Inferior parietal cortex (tissue), 1 donor: Measurements from ENCODE around the gene TNIP2.
"Not testable (repeated sequence)": the region's sequence is repeated elsewhere in the genome, so short reads cannot be mapped to it uniquely, and the experiment has no call there.

ENCODE experiments used
- DNase-seq: peaks from one replicate; pipeline ENCODE4 v3.0.0-alpha.2; 2016; ENCODE audit errors: extremely low spot score

The TNIP2 gene

DNA sequence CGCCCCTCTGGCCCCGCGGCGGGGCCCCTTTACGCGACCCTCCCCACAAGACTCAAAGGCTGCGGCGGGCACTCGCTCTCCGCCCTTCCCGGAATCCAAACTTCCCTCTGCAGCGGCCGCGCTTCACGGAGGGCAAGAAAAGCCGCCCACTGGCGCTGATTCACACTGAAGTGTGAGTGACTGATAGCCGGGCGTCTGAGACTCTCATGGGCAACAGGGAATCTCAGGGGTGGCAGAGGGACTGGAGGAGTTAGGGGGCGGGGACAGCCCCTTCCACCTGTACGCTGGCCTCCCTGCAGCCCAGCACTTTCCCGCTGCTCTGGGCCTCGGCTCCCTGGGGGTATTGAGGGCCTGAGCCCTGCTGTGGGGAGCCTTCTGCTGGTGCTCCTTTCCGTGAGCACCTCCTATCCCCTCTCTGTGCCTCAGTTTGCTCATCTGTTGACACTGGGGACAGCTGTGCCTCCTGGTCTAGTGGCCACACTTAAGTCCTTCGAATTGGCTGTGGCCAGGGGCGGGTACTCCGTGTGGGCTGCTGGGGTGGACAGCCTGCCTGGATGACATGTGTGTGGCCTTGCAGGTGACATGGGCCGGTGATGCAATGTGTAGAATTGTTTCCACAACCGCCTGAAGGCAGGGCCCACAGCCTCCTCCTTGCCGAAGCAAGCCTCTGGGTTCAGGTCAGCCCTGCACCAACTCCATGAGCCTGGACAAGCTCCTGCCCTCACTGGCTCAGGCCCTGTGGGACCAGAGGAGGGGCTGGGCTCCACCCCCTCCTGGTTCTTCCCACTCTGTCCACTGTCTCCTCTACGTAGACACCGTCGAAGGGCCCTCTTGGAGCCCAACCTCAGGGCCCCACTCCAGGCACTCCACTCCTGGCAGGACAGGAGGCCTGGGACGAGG lies 37.7 kb upstream of the TNIP2 start:
- DNase-seq, result no peak

DNA sequence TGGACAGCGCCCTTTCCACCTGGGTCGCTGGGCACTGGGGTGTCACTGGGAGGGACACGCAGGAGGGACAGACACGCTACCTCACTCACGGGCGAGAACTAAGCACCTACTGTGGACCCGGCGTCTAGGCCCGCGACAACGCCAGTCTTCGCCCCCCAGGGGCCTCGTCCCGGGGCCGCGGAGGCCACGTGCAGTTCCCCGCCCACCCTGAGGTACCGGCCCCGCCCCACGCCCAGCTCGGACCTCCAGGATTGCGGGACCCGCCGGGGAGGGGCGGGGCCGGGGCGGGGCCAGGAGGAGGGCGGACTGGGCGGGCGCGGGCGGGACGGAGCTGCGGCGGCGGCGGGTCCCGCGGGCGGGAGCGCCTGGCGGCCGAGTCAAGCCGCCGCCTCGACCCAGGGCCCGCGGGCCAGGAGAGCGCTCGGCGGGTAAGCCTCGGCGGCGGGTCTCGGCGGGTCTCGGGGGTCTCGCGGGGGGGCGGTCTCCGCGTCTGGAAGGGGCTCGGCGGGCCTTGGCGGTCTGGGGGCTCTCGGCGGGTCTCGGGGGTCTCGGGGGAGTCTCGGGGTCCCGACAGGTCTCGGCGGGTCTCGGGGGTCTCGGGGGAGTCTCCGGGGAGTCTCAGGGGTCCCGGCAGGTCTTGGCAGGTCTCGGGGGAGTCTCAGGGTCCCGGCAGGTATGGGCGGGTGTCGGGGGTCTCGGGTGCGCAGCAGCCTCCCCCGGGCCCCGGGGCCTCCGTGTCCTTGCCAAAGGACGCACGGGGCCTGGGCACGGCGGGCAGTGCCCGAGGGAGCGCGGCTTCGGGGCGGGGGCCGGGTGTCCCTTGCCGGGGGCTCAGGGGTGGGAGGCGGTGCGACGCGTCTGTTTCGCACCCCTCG lies 36.8 kb upstream of the TNIP2 start, which contains the start of gene SH3BP2:
Gene SH3BP2 (plus strand): TSS at position 375 of the 875 bp plus-strand sequence. CDS start 27,533 bp downstream, outside the sequence.
- no peak for DNase-seq

DNA sequence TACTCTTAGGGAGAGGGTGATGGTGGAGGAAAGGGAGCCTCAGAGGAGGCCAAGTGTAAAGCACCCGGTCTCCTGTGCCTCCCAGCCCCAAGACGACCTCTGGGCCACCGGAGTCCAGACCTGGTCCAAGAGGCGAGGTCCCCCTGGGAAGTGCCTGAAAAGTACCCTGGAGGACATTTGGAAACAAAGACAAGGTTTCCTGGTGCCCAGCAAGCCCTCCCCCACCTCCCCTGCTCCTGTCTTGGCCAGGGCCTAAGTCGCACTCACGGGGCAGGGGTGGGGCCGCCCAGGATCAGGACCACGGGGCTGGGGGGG lies 36.2 kb upstream of the TNIP2 start:
- DNase-seq, result no peak

DNA sequence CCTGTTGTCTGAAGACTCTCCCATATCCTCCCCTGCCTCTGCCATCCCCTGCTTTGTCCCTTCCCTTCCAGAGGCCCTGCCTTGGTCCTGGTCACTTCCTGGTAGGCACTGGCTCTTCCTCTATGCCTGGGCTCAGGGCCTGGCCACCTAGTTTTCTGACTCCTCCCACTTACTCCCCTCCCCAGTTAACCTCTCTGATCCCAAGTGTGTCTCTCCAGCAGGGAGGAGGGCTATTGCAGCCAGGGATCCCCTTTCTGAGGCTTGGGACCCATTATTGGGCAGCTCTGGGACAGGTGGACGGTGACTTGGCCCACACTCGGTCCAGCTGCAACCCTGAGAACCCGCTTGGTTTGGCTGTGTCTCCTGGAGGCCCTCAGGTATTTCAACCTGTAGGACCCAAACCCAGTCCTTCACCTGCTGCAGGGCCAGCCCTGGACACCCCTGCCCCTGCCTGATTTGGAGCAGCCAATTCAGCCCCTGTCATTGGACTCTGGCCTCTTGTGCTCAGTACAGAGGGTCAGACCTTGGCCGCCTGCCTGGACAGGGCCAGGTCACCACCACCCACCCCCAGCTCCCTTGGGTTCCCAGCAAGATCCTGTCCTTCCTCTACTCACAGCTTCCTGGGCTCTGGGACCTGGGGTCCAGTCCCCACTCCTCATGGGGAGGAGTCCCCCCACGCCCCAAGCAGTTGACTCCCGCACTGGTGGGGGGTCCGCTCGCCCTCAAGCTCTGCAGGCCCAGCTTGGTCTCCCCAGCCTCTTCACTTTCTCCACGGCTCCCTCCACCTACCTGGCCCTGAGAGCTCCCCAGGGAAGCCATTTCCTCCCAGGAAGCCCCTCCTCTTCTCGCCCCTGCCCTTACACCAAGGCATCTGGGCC lies 35.6 kb upstream of the TNIP2 start:
- no peak for DNase-seq

- no peak for DNase-seq
These were observed 34.7 kb upstream of the TNIP2 start for GRCh38 chr4:2790583-2791517.

DNA sequence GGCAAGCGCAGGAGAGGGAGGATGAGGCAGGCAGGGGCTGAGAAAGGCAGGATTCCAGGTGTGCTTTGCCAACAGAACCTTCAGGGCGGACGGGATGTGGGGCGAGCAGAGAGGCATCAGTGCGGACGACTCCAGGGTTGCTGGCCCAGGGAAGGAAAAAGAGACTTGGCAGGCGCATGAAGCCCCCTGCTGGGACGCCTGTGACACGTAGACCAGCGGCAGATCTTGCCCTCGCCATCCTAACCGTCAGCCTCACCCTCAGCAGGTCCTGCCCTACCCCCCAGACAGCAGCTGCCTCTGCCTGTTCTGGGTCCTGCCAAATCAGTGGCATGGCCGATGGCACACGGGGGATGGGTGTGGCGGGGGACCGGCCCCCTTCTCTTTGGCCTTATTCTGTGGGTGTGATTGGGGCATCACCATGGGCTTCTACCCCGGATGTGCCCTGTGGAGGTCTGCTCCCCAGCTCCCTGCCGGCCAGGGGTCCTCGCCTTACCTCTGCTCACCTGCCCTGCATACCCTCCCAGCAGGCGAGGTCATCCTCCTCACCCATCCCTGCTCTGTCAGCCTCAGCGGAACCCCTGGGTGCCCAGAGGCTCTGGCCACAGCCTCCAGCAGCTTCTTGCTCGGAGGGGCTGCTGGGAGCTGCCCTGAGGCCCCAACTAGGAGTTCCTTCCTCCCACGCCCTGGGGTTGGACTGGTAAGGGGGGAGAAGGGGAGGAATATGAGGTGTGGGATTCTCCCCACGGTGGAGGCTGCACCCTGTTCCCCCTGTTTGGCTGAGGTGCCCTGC lies 33.9 kb upstream of the TNIP2 start:
- no peak for DNase-seq

- DNase-seq, result no peak
These were observed 33.2 kb upstream of the TNIP2 start for GRCh38 chr4:2789351-2789750.

DNA sequence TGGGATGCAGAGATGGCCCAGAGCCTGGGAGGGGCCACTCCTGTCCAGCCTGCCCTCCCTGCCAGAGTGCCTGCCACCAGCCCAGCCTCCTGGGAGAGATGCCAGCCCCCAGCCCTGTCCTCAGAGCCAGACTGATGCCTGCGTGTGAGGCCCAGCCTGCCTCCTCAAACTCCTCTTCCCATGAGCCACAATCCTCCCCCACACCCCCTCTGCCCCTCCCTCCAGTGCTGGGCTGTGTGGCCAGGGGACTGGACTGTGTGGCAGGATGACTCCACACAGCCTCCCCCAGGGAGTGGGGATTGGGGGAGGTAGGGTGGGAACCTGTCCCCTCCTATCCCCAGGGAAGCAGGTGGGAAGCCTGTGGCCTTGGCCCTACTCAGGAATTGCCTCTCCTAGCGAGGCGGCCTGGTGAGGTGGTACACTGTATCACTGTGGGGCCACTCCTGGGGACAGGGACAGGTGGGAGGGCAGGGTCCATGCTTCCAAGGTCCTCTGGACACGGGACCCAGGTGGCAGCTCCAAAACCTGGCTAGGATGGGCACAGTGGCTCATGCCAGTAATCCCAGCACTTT lies 32.5 kb upstream of the TNIP2 start:
- no peak for DNase-seq

DNA sequence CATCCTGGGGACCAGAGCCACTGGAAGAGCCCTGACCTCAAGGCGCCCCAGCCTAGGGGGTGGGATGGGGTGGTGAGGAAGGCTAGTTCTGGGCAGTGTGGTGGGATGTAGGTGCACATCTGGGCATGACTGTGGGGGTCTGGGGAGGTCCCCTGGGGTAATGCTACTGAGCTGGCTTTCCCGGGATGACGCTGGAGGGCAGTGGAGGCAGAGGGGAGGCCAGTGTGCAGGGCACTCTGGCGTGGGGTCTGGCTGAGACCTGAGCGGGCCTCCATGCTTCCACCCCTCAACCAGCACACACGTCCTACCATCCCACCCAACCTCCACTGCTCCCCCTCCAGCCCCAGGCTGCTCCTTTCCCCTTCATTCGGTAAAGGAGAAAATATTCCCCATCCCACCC lies 32.0 kb upstream of the TNIP2 start:
- DNase-seq, result no peak

- no peak for DNase-seq
These were observed 31.3 kb upstream of the TNIP2 start for GRCh38 chr4:2787230-2788100.

DNA sequence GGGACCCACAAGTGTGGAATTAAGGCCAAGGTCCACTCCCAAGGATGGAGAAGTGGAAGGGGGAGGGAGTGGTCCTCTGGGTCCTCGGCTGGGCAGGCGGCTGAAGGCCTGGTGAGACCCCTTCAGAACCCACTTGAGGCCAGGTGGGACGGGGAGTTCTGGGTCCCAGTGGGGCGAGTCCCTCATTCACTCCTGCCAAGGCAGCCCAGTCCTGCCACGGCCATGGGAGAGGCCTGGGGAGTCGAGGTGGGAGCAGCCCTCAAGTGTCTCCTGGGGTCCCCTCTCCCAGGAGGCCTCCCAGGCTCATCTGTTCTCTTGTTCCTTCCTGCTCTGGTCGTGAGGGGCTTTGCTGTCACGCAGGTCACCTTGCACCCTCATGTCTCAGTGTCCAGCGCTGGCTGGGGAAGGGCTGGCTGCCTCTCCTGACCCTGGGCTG lies 30.7 kb upstream of the TNIP2 start:
- DNase-seq, result no peak

- DNase-seq, result no peak
These were observed 30.1 kb upstream of the TNIP2 start for GRCh38 chr4:2786152-2786671.

GRCh38 chr4:2785613-2786012 lies 29.5 kb upstream of the TNIP2 start:
- DNase-seq, result no peak

GRCh38 chr4:2783790-2784189 lies 27.7 kb upstream of the TNIP2 start:
- DNase-seq, result no peak

- DNase-seq, result no peak
These were observed 25.8 kb upstream of the TNIP2 start for GRCh38 chr4:2781911-2782310.

- DNase-seq, result not testable (repeated sequence)
These were observed 24.5 kb upstream of the TNIP2 start for GRCh38 chr4:2780643-2781042.

DNA sequence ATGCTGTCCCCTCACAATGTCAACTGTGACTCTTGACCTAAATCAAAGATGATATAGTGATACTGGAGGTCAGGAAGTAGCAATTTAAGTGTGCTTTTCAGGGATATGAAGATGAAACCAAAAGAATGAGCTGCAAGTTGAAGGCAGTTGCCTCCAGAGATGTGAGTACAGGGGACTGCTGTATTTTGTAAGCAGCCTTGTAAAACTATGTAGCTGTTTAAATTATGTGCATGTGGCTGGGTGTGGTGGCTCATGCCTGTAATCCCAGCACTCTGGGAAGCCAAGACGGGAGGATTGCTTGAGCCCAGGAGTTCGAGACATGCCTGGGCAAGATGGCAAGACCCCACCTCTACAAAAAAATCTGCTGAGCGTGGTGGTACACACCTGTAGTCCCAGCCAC lies 15.1 kb upstream of the TNIP2 start:
- no peak for DNase-seq

GRCh38 chr4:2768921-2769336 lies 12.8 kb upstream of the TNIP2 start:
- DNase-seq, result no peak
